Inflammatory macrophage (primary cell): ENCODE data around the gene TRAPPC12.

ENCODE experiments used
- DNase-seq, 2 donors: peaks; one replicate each; pipeline ENCODE4 v3.0.0-alpha.2; 2020 to 2022

TRAPPC12 gene

GRCh38 chr2:3470856-3471737, 91.6 kb downstream of the TRAPPC12 start:
- no peak for DNase-seq

DNA sequence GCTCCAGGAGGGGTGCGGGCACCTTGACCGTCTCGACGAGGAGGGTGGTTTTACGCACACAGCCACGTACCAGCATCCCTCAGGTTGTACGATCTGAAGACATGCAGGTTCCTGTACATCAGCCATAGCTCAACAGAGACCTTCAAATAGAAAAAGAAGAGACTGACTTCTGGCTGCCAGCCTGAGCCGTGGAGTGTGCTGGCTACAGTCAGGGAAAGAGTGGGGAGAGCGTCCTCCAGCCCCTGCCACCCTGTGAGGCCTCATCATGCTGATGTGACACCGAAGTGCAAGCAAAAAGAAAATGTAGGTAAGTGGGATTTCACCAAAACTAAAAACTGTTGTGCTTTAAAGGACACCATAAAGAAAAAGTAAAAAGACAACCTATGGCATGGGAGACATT, 92.8 kb downstream of the TRAPPC12 start:
- no peak for DNase-seq

- DNase-seq: no peak
Measured at GRCh38 chr2:3472966-3473365, 93.5 kb downstream of the TRAPPC12 start.

- DNase-seq: no peak
Measured at GRCh38 chr2:3475771-3476170, 96.3 kb downstream of the TRAPPC12 start.

GRCh38 chr2:3476321-3476984, 97.0 kb downstream of the TRAPPC12 start:
- no peak for DNase-seq

DNA sequence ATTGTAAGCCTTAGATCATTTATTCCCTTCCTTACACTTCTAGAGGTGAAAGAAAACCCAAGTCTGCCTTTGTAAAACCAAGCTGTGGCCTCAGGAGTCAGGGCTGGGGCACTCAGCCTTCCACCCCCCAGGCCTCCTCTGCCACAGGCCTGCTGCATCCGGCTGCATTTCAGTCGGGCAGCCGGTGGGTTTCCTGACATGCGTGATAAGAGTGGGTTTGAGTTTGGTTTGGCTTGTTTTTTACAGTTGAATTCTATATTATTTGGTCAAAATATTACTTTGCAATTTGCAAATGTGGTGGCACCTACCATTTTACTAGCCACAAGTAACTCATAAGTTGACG, 97.5 kb downstream of the TRAPPC12 start:
- DNase-seq: no peak

- no peak for DNase-seq
Measured at GRCh38 chr2:3478846-3479385, 99.4 kb downstream of the TRAPPC12 start.

DNA sequence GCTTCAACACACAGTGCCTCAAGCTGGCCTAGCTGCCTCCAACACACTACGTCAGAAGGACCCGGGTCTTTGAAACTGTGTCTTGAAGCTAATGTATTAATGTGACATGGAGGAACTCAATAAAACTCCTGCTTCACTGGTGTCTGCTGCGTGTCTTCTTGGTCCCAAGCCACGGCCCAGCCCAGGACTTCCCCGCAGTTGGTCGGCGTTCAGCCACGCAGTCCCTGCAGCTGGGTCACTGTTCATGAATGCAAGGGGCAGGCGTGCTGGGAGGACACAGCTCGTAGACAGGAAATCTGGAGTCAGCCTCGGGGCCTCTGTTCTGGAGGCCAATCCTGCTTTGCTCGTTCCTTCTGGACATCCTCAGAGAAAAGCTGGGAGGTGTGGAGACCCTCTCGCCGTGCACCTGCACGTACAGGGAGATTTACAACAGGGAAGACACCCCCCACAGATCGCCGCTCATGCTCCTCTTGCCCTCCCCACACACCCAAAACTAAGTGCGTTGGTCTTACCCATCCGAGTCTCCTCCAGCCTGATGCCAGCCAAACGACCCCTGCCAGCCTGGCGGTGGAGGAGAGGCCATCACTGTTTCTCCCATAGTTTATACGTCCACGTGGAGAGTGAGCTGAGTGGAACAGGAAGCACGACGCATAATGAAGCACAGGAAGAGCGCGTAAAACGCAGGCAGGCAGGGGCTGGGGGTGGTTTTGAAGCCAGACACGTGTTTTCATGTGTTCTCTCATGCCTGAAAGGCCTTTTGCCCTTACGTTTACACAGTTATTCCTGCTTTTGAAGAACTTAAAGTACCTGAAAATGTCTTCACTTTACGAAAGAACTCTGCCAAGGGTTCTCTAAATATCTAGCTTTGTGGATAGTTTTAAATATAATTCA, 100.2 kb downstream of the TRAPPC12 start:
- DNase-seq: no peak

DNA sequence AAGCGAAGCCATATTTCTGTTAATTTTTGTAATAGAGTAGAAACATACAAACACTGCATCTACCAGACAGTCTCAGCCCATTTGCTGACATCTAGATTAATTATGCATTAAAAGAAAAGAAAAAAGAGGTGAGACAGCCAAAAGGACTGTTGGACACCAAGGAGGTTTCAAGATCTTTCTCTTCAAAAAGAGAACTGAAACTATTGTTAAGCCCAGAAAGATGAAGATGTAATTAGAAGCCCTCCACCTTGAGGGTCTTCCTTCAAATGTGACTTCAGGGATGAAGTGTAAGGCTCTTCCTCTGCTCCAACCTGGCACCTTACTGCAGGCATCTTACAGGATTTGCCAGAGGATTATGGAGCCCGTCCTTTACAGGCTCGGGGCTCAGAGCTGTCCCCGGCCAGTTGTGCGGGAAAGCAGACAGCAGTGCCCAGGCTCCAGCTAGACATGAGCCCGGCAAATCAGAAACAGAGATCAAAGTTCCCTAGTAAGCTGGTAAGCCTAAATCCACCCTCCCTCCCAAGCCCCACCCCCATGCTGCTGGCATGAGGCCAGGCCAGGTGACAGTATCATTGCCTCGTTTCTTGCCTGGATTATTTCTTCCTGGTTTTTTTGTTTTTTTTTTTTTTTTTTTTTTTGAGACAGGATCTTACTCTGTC, 101.0 kb downstream of the TRAPPC12 start:
- no peak for DNase-seq

DNA sequence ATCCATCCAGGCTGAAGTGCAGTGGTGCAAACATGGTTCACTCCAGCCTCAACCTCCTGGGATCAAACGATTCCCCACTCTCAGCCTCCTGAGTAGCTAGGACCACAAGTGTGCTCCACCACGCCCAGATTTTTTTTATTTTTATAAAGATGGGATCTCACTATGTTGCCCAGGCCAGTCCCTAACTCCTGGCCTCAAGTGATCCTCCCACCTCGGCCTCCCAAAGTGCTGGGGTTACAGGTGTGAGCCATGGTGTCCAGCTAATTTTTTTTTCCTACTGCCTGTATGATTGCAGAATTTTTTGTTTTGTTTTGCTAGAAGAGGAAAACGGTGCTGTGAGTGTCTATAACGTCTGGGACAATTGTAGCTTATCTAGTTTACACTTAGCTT, 101.5 kb downstream of the TRAPPC12 start:
- no peak for DNase-seq

- DNase-seq: no peak
Measured at GRCh38 chr2:3481736-3482362, 102.4 kb downstream of the TRAPPC12 start.

DNA sequence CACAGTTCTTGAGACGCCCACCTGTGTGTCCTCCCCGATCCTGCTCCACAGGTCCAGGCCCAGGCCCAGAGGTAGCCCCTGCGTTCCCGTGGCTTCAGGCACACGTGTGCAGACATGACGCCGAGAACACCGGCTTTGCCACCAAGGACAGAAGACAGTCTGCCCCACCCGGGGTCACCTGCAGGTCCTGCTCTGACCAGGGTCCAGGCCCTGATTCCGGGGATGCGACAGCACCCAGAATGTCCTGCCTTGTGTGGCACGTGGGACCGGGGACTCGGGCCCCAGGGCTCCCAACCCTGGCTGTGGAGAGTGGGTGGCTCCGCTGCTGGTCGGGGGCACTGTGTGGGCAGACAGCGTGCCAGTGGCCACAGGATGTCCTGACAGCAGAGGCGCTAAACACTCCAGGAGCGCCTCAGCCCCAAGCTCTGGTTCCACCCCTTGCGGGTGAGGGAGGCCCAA, 102.9 kb downstream of the TRAPPC12 start:
- DNase-seq: no peak

GRCh38 chr2:3483227-3483985, 103.9 kb downstream of the TRAPPC12 start:
- DNase-seq: no peak

- DNase-seq: no peak
Measured at GRCh38 chr2:3483986-3484960, 104.8 kb downstream of the TRAPPC12 start.

- DNase-seq: no peak
Measured at GRCh38 chr2:3485166-3485565, 105.7 kb downstream of the TRAPPC12 start.

DNA sequence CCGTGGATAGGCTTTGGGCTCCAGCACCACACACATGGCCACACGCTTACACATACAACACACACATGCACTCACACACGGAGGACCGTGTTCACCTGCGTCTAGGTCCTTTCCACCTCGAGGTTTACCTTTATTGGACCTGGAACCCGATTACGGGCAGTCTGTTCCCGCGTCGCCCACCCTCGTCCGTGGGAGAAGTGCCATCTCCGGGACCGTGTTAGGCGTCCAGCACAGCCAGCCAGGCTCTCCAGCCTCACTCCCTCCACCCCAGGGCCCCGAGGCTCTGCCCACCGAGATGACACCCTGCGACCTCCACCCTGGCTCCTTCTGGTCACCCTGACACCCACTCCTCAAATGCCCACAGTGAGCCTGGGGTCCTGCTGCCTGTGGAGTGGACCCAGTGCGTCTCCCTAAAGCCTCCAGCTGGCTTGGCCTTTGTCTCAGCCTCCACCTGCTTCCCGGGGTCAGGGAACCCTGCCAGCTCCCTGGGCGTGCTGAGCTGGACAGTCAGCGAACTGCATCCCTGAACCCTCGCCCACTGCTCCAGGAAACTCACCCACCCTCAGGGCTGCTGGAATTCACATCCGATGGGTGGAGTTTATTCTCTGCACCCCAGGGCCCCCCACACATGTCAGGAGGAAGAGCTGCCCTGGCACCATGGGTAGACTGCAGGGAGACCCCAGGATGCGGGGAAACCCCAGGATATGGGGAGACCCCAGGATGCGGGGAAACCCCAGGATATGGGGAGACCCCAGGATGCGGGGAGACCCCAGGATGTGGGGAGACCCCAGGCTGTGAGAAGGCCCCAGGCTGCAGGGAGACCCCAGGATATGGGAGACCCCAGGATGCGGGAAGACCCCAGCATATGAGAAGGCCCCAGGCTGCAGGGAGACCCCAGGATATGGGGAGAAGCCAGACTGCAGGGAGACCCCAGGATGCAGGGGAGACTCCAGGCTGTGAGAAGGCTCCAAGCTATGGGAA, 106.8 kb downstream of the TRAPPC12 start:
- no peak for DNase-seq

- no peak for DNase-seq
Measured at GRCh38 chr2:3487028-3487425, 107.5 kb downstream of the TRAPPC12 start.

GRCh38 chr2:3487432-3487831, 107.9 kb downstream of the TRAPPC12 start:
- no peak for DNase-seq
